Fibroblast of lung (primary cell): ENCODE results near the gene LHCGR. TPM values are rescaled to one million over a fixed set of nuclear protein-coding genes. Genes with fewer than 3 reads are reported as not detected.

Source experiments
- DNase-seq, 2 donors: peaks; one replicate each; pipeline versions ENCODE4 v3.0.0 to v3.0.0-alpha.2; 2010; ENCODE audit warnings: low read depth in 2 of 2
- H2AFZ ChIP-seq: 2 replicates; pipeline ENCODE4 v1.5.1; 2012; ENCODE audit warnings: low read length, control low read depth, inconsistent platforms
- H3K27ac ChIP-seq: 2 replicates; pipeline ENCODE4 v1.5.1; 2011; ENCODE audit warnings: low read length, control low read depth; ENCODE audit not compliant: insufficient read depth
- H3K27me3 ChIP-seq: 2 replicates; pipeline ENCODE4 v1.5.1; 2011; ENCODE audit warnings: mild to moderate bottlenecking, low read length; ENCODE audit not compliant: control insufficient read depth, insufficient read depth
- H3K36me3 ChIP-seq: 2 replicates; pipeline ENCODE4 v1.5.1; 2011; ENCODE audit warnings: low read length; ENCODE audit not compliant: control insufficient read depth, insufficient read depth
- H3K4me1 ChIP-seq: 2 replicates; pipeline ENCODE4 v1.5.1; 2011; ENCODE audit warnings: low read length; ENCODE audit not compliant: control insufficient read depth, insufficient read depth; ENCODE audit errors: extremely low read depth
- H3K4me2 ChIP-seq: 2 replicates; pipeline ENCODE4 v1.5.1; 2011; ENCODE audit warnings: low read length, control low read depth; ENCODE audit not compliant: insufficient read depth; ENCODE audit errors: extremely low read depth
- H3K4me3 ChIP-seq, 4 experiments: fragments of 200-600 bp in 1 of 4; sonication (generic) in 1 of 4; replicated peaks in 1 of 4; 2 replicates each; pipeline ENCODE4 v1.5.1; 2011 to 2016; ENCODE audit warnings: low read length in 4 of 4, low read depth in 3 of 4, mild to moderate bottlenecking in 3 of 4, control low read depth in 2 of 4, inconsistent platforms in 1 of 4, mixed read lengths in 1 of 4; ENCODE audit not compliant: insufficient read depth in 1 of 4; ENCODE audit errors: control extremely low read depth in 1 of 4
- H3K79me2 ChIP-seq: 2 replicates; pipeline ENCODE4 v1.5.1; 2012; ENCODE audit warnings: mild to moderate bottlenecking, low read length, inconsistent platforms; ENCODE audit not compliant: control insufficient read depth, insufficient read depth
- H3K9ac ChIP-seq: 2 replicates; pipeline ENCODE4 v1.5.1; 2011; ENCODE audit warnings: mild to moderate bottlenecking, low read length, control low read depth; ENCODE audit not compliant: insufficient read depth
- H3K9me3 ChIP-seq: 2 replicates; pipeline ENCODE4 v1.5.1; 2012; ENCODE audit warnings: low read depth, low read length; ENCODE audit not compliant: control insufficient read depth, insufficient read depth
- H4K20me1 ChIP-seq: 2 replicates; pipeline ENCODE4 v1.5.1; 2011; ENCODE audit warnings: low read length; ENCODE audit not compliant: control insufficient read depth, insufficient read depth; ENCODE audit errors: extremely low read depth
- CTCF ChIP-seq, 2 donors: IDR thresholded peaks in 1 of 2; conservative IDR thresholded peaks in 1 of 2; 1 replicate in 1 of 2; 2 replicates in 1 of 2; pipeline ENCODE4 v1.5.1; 2011 to 2012; ENCODE audit warnings: low read length in 2 of 2, control low read depth in 1 of 2, inconsistent platforms in 1 of 2, low read depth in 1 of 2, mild to moderate bottlenecking in 1 of 2
- EZH2 ChIP-seq: IDR thresholded peaks from 2 replicates; pipeline ENCODE4 v1.5.1; 2012; ENCODE audit warnings: low read length, control low read depth, mild to moderate bottlenecking; ENCODE audit errors: missing control alignments
- polyA plus RNA-seq, 2 donors: library from polyadenylated mRNA; depleted of rRNA in 1 of 2; stranded (reverse) in 1 of 2; unstranded in 1 of 2; fragments of >200 nt; gene quantifications; 2 replicates each; pipeline ENCODE4 v1.2.1, GENCODE V29; 2011 to 2012; ENCODE audit warnings: missing spikeins in 1 of 2
- total RNA-seq: library from RNA; depleted of rRNA; stranded (reverse); fragments of >200 nt; gene quantifications from 2 replicates; pipeline ENCODE4 v1.2.1, GENCODE V29; 2014

LHCGR gene
- total and polyA plus RNA-seq, 2 donors (not counting 1 experiment from before 2014, with no cell fraction given), result 0.12 TPM; not detected in 1

- DNase-seq, result peak in 1 of 2 donors; percentile 36
- no peak overlapping the region for H3K4me2 ChIP-seq
- no peak overlapping the region for H3K4me3 ChIP-seq
Measured at GRCh38 chr2:48734576-48735303, 20.8 kb downstream of the LHCGR start.

GRCh38 chr2:48733067-48733503 lies 22.4 kb downstream of the LHCGR start:
- TF ChIP-seq EZH2 (no peak), CTCF (conservative IDR thresholded peaks at IDR 0.05 in 1 of 2, IDR thresholded peaks at IDR 0.05 in 1 of 2; ENCODE audit: low read depth in 1 of 2, low read length in 2 of 2) (no peak)
- no peaks in the 10 kb centered on the region for H3K79me2 ChIP-seq
- H3K4me3 ChIP-seq, result no peak overlapping the region
- no peaks in the 10 kb centered on the region for H3K36me3 ChIP-seq
- no peaks in the 10 kb centered on the region for H3K4me1 ChIP-seq
- peaks cover 4% of the 10 kb centered on the region for H3K27me3 ChIP-seq
- no peak overlapping the region for H3K4me2 ChIP-seq
- no peak overlapping the region for H3K9ac ChIP-seq
- no peaks in the 10 kb centered on the region for H4K20me1 ChIP-seq
- no peaks in the 10 kb centered on the region for H3K9me3 ChIP-seq
- no peak overlapping the region for H2AFZ ChIP-seq
- no peak overlapping the region for H3K27ac ChIP-seq
- no peak for DNase-seq

More at GRCh38 chr2:48734576-48735303, 20.8 kb downstream of the LHCGR start:
- TF ChIP-seq EZH2, result no peak
- TF ChIP-seq CTCF (conservative IDR thresholded peaks at IDR 0.05 in 1 of 2, IDR thresholded peaks at IDR 0.05 in 1 of 2; ENCODE audit: low read depth in 1 of 2, low read length in 2 of 2), result no peak
- H3K79me2 ChIP-seq, result no peaks in the 10 kb centered on the region
- H4K20me1 ChIP-seq, result no peaks in the 10 kb centered on the region
- peaks cover 4% of the 10 kb centered on the region for H3K27me3 ChIP-seq
- H3K36me3 ChIP-seq, result no peaks in the 10 kb centered on the region
- H3K4me1 ChIP-seq, result no peaks in the 10 kb centered on the region
- no peak overlapping the region for H3K9ac ChIP-seq
- H2AFZ ChIP-seq, result no peak overlapping the region
- no peaks in the 10 kb centered on the region for H3K9me3 ChIP-seq
- H3K27ac ChIP-seq, result no peak overlapping the region

- no peaks in the 10 kb centered on the region for H3K4me1 ChIP-seq
- TF ChIP-seq EZH2, result no peak
- TF ChIP-seq CTCF (conservative IDR thresholded peaks at IDR 0.05 in 1 of 2, IDR thresholded peaks at IDR 0.05 in 1 of 2; ENCODE audit: low read depth in 1 of 2, low read length in 2 of 2), result no peak
- H3K27me3 ChIP-seq, result peaks cover 4% of the 10 kb centered on the region
- H3K4me3 ChIP-seq, result no peak overlapping the region
- H3K36me3 ChIP-seq, result no peaks in the 10 kb centered on the region
- H3K9me3 ChIP-seq, result no peaks in the 10 kb centered on the region
- DNase-seq, result no peak
- H2AFZ ChIP-seq, result no peak overlapping the region
- no peak overlapping the region for H3K4me2 ChIP-seq
- no peak overlapping the region for H3K9ac ChIP-seq
- H3K27ac ChIP-seq, result no peak overlapping the region
- H3K79me2 ChIP-seq, result no peaks in the 10 kb centered on the region
- no peaks in the 10 kb centered on the region for H4K20me1 ChIP-seq
Measured at GRCh38 chr2:48728840-48729239, 26.7 kb downstream of the LHCGR start.
